ENCODE data around the gene SHISAL2A.

The SHISAL2A gene

DNA sequence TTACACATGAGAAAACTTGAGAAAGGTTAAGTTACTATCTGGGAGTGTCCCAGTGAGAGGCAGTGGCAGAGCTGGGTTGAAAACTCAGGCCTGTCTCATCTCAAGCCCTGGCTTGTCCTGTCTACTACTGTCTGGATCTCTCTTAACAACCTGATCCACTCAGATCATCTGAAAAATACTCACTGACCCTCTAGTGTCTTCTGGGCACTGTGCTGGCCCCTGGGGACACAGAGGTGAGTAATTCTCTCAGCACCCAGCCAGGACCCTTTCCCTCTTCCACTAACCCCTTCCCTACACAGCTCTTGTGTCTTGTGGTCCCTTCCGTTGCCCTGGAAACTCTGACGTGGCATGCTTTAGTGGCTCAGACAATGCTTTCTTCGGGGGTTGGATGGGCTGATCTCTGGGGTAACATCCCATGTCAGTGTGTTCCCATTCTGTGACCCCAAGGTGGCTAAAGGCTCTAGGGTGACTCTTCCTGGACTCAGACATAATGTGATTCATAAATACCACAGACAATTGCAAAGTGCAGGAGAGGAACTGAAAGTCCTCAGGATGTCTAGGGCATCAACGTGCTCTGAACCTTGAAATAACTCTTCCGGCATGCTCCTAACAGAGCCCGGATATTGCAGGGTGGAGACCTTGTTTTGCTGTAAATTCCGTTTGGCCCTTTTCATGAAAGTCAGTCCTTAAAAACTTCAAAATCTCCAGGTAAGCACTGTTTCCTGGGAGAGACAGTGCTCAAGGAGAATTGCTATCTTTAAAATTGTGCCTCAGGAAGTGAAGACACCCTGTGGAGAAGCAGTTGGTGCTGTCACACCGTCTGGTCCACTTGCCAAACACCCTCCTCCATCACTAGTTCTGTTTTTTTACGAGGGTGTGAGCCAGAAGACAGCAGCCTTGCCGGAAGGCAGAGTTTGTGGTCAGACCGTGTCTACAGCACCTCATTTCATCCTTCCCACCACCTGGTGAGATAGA, 4.0 kb downstream of the SHISAL2A start:
- Histone ChIP-seq H3K27ac (ENCODE audit: low read depth, low read length) (no peak overlapping the region), H3K9me3 (ENCODE audit: control insufficient read depth, insufficient read depth, low read length) (no peaks in the 10 kb centered on the region), H3K36me3 (ENCODE audit: control insufficient read depth, insufficient read depth, low read length) (no peaks in the 10 kb centered on the region), H3K4me1 (ENCODE audit: control insufficient read depth, insufficient read depth, low read length) (peaks cover 3% of the 10 kb centered on the region; the same call in 1 of the 2 replicates), H3K9ac (ENCODE audit: low read depth, low read length) (no peak overlapping the region), H3K27me3 (ENCODE audit: control insufficient read depth, insufficient read depth, low read length) (peaks cover 42% of the 10 kb centered on the region), H3K4me3 (ENCODE audit: low read depth, low read length) (no peak overlapping the region)

DNA sequence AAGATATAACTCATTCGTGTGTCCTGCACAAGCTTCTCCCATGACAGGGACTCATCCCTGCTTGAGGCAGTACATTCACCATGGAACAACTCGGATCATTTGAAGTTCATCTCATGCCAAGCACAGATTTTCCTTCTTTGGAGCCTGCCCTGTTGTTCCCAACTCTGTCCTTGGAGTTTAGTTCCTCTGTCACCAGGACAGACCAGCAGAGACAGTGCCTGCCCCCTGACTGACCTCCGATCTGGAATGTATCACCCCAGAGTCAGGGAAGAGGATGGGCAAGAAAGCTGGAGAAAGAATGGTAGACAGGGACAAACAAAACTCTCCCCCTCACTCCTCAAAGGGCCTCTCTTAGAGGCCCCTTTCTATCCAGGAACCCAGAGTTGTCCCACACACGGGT, 5.0 kb downstream of the SHISAL2A start:
- Histone ChIP-seq H3K36me3 (ENCODE audit: control insufficient read depth, insufficient read depth, low read length) (no peaks in the 10 kb centered on the region), H3K4me3 (ENCODE audit: low read depth, low read length) (no peak overlapping the region), H3K27me3 (ENCODE audit: control insufficient read depth, insufficient read depth, low read length) (peaks cover 33% of the 10 kb centered on the region), H3K9ac (ENCODE audit: low read depth, low read length) (no peak overlapping the region), H3K4me1 (ENCODE audit: control insufficient read depth, insufficient read depth, low read length) (no peaks in the 10 kb centered on the region), H3K9me3 (ENCODE audit: control insufficient read depth, insufficient read depth, low read length) (no peaks in the 10 kb centered on the region), H3K27ac (ENCODE audit: low read depth, low read length) (no peak overlapping the region)

DNA sequence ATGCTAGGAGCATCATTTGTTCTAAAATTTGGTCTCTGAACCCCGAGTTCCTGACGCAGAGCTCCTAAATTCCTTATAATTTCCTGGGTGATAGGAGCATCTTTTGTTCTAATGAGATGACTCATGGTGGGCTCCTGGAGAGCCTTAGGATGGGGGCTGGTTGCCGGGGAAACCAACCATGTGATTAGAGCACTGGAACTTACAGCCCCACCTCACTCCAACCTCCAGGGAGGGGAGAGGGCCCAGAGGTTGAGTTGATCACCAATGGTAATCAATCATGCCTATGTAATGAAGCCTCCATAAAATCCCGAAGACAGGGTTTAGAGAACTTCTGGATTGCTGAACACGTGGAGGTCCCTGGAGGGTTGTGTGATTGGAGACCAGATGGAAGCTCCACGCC, 7.7 kb downstream of the SHISAL2A start:
- H3K4me1 ChIP-seq (ENCODE audit: control insufficient read depth, insufficient read depth, low read length) = no peaks in the 10 kb centered on the region
- no peaks in the 10 kb centered on the region for H3K9me3 ChIP-seq (ENCODE audit: control insufficient read depth, insufficient read depth, low read length)
- H3K9ac ChIP-seq (ENCODE audit: low read depth, low read length) = no peak overlapping the region
- 0 out of 2 replicates have a peak, but pooled peaks cover 6% of the 10 kb centered on the region for H3K27me3 ChIP-seq (ENCODE audit: control insufficient read depth, insufficient read depth, low read length)
- no peak overlapping the region for H3K4me3 ChIP-seq (ENCODE audit: low read depth, low read length)
- H3K27ac ChIP-seq (ENCODE audit: low read depth, low read length) = no peak overlapping the region
- H3K36me3 ChIP-seq (ENCODE audit: control insufficient read depth, insufficient read depth, low read length) = no peaks in the 10 kb centered on the region

DNA sequence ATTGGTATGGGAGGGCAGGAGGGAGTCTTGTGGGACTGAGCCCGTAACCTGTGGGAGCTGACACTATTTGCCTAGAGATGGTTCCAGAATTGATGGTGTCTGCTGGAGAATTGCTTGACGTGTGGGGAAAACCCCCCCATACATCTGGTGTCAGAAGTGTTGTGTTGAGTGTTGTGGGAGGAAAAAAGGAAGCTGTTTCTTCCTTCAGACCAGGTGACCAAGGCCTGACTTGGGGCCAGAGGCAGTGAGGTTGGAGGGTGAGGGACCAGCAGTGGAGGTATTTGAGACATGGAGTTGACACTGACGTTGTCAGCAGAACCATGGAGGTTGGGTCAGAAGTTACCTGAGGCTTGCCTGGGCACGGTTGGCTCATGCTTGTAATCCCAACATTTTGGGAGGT, 8.3 kb downstream of the SHISAL2A start:
- Histone ChIP-seq H3K27me3 (ENCODE audit: control insufficient read depth, insufficient read depth, low read length) (0 out of 2 replicates have a peak, but pooled peaks cover 6% of the 10 kb centered on the region), H3K36me3 (ENCODE audit: control insufficient read depth, insufficient read depth, low read length) (no peaks in the 10 kb centered on the region), H3K4me1 (ENCODE audit: control insufficient read depth, insufficient read depth, low read length) (no peaks in the 10 kb centered on the region)

DNA sequence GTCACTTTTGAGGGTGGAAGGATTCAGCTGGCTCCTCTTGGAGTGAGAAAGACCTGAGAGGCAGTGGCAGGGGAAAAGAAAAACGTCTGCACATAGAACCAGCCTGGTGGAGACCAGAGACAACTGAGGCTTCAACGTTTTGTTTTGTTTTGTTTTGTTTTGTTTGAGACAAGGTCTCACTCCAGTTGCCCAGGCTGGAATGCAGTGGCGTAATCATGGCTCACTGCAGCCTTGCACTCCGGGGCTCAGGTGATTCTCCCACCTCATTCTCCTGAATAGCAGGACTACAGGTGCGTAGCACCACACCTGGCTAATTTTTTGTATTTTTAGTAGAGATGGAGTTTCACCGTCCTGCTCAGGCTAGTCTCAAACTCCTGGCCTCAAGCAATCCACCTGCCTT, 12.3 kb downstream of the SHISAL2A start:
- Histone ChIP-seq H3K4me1 (ENCODE audit: control insufficient read depth, insufficient read depth, low read length) (no peaks in the 10 kb centered on the region), H3K9me3 (ENCODE audit: control insufficient read depth, insufficient read depth, low read length) (no peaks in the 10 kb centered on the region), H3K27ac (ENCODE audit: low read depth, low read length) (no peak overlapping the region), H3K4me3 (ENCODE audit: low read depth, low read length) (no peak overlapping the region), H3K9ac (ENCODE audit: low read depth, low read length) (no peak overlapping the region), H3K27me3 (ENCODE audit: control insufficient read depth, insufficient read depth, low read length) (no peaks in the 10 kb centered on the region), H3K36me3 (ENCODE audit: control insufficient read depth, insufficient read depth, low read length) (no peaks in the 10 kb centered on the region)

More for the DNA sequence above, 8.3 kb downstream of the SHISAL2A start:
- Histone ChIP-seq H3K9ac (ENCODE audit: low read depth, low read length) (no peak overlapping the region), H3K27ac (ENCODE audit: low read depth, low read length) (no peak overlapping the region), H3K4me3 (ENCODE audit: low read depth, low read length) (no peak overlapping the region), H3K9me3 (ENCODE audit: control insufficient read depth, insufficient read depth, low read length) (no peaks in the 10 kb centered on the region)

DNA sequence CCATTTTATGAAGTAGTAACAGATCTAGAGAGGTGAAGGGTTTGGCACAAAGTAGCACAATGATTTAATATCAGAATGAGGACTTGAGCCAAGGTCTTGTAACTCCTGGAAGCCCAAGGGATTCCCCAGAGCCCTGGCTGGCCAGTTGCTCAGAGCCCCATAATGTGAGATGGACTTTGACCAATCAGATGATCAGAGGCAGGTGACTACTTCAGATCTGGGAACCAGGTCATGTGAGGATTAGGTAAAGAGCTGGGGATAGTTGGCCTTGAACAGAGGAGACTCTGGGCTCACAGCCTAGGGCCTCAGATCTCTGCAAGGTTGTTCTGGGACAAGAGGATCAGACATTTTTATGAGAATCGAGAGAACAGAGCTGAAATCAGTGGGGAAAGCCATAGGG, 18.9 kb downstream of the SHISAL2A start:
- no peak overlapping the region for H3K4me3 ChIP-seq (ENCODE audit: low read depth, low read length)
- no peaks in the 10 kb centered on the region for H3K27me3 ChIP-seq (ENCODE audit: control insufficient read depth, insufficient read depth, low read length)
- no peak overlapping the region for H3K27ac ChIP-seq (ENCODE audit: low read depth, low read length)
- no peaks in the 10 kb centered on the region for H3K36me3 ChIP-seq (ENCODE audit: control insufficient read depth, insufficient read depth, low read length)
- no peaks in the 10 kb centered on the region for H3K4me1 ChIP-seq (ENCODE audit: control insufficient read depth, insufficient read depth, low read length)
- no peak overlapping the region for H3K9ac ChIP-seq (ENCODE audit: low read depth, low read length)
- H3K9me3 ChIP-seq (ENCODE audit: control insufficient read depth, insufficient read depth, low read length) = no peaks in the 10 kb centered on the region

DNA sequence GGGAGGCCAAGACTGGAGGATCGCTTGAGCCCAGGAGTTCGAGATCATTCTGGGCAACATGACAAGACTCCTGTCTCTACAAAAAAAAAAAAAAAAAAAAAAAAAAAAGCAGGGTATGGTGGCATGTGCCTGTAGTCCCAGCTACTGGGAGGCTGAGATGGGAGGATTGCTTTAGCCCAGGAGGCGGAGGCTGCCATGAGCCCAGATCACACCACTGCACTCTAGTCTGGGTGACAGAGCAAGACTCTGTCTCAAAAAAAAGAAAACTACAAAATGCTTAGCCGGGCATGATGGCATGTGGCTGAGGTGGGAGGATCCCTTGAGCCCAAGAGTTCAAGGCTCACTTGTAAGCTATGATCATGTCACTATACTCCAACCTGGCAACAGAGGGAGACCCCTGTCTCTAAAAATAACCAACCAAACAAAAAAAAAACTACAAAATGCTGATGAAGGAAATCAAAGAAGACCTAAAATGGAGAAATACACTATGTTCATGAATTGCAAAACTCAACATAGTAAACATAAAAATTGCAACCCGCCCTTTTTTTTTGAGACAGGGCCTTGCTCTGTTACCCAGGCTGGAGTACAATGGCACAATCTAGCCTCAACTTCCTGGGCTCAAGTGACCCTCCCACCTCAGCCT, 20.4 kb downstream of the SHISAL2A start:
- Histone ChIP-seq H3K36me3 (ENCODE audit: control insufficient read depth, insufficient read depth, low read length) (no peaks in the 10 kb centered on the region), H3K27ac (ENCODE audit: low read depth, low read length) (no peak overlapping the region), H3K4me3 (ENCODE audit: low read depth, low read length) (no peak overlapping the region), H3K9ac (ENCODE audit: low read depth, low read length) (no peak overlapping the region), H3K9me3 (ENCODE audit: control insufficient read depth, insufficient read depth, low read length) (no peaks in the 10 kb centered on the region), H3K4me1 (ENCODE audit: control insufficient read depth, insufficient read depth, low read length) (no peaks in the 10 kb centered on the region), H3K27me3 (ENCODE audit: control insufficient read depth, insufficient read depth, low read length) (no peaks in the 10 kb centered on the region)

DNA sequence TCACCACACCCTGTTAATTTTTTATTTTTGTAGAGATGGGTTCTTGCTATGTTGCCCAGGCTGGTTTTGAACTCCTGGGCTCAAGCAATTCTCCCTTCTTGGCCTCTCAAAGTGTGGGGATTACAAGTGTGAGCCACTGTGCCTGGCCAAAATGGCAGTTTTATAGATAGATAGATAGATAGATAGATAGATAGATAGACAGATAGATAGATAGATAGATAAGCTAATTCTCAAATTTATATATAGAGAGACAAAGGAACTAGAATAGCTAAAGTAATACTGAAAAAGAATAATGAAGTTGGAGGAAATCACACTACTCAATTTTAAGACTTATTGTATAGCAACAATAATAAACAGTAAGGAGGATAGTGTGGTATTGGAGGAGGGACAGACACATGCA, 21.1 kb downstream of the SHISAL2A start:
- no peaks in the 10 kb centered on the region for H3K27me3 ChIP-seq (ENCODE audit: control insufficient read depth, insufficient read depth, low read length)
- no peak overlapping the region for H3K27ac ChIP-seq (ENCODE audit: low read depth, low read length)
- H3K36me3 ChIP-seq (ENCODE audit: control insufficient read depth, insufficient read depth, low read length) = no peaks in the 10 kb centered on the region
- H3K4me3 ChIP-seq (ENCODE audit: low read depth, low read length) = no peak overlapping the region
- H3K9ac ChIP-seq (ENCODE audit: low read depth, low read length) = no peak overlapping the region
- no peaks in the 10 kb centered on the region for H3K9me3 ChIP-seq (ENCODE audit: control insufficient read depth, insufficient read depth, low read length)
- peaks cover under 1% of the 10 kb centered on the region; the same call in 1 of the 2 replicates for H3K4me1 ChIP-seq (ENCODE audit: control insufficient read depth, insufficient read depth, low read length)

DNA sequence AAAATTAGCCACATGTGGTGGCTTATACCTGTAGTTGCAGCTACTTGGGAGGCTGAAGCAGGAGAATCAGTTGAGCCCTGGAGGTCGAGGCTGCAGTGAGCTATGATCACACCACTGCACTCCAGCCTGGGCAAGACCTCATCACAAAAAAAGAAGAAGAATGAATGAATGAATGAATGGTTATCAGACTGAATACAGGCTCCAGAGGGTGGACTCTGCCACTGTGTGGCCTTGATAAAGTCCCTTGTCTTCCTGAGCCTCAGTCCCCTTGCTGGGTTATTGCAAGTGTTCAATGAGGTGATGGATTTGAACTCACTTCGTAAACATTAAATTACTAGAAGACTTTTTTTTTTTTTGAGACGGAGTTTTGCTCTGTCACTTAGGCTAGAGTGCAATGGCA, 24.7 kb downstream of the SHISAL2A start:
- Histone ChIP-seq H3K4me1 (ENCODE audit: control insufficient read depth, insufficient read depth, low read length) (peaks cover 22% of the 10 kb centered on the region), H3K9me3 (ENCODE audit: control insufficient read depth, insufficient read depth, low read length) (no peaks in the 10 kb centered on the region), H3K27me3 (ENCODE audit: control insufficient read depth, insufficient read depth, low read length) (no peaks in the 10 kb centered on the region), H3K27ac (ENCODE audit: low read depth, low read length) (no peak overlapping the region), H3K4me3 (ENCODE audit: low read depth, low read length) (no peak overlapping the region), H3K9ac (ENCODE audit: low read depth, low read length) (no peak overlapping the region), H3K36me3 (ENCODE audit: control insufficient read depth, insufficient read depth, low read length) (no peaks in the 10 kb centered on the region)

DNA sequence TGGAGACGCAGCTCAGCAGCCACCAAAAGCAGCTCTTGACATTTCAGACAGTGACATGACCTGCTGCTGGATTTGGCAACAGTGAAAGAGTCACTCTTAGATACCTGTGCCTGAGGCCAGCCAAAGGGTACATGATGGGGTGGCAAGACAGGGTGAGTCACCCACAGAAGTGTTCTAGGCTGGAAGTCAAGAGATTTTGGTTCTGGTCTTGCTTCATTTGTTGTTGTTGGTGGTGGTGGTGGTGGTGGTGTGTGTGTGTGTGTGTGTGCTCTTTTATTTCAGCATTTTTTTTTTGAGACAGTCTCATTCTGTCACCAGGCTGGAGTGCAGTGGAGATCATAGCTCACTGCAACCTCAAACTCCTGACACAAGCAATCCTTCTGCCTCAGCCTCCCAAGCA, 25.8 kb downstream of the SHISAL2A start:
- Histone ChIP-seq H3K4me3 (ENCODE audit: low read depth, low read length) (no peak overlapping the region), H3K9me3 (ENCODE audit: control insufficient read depth, insufficient read depth, low read length) (no peaks in the 10 kb centered on the region), H3K4me1 (ENCODE audit: control insufficient read depth, insufficient read depth, low read length) (peaks cover 28% of the 10 kb centered on the region), H3K27me3 (ENCODE audit: control insufficient read depth, insufficient read depth, low read length) (no peaks in the 10 kb centered on the region), H3K9ac (ENCODE audit: low read depth, low read length) (no peak overlapping the region), H3K27ac (ENCODE audit: low read depth, low read length) (no peak overlapping the region), H3K36me3 (ENCODE audit: control insufficient read depth, insufficient read depth, low read length) (no peaks in the 10 kb centered on the region)

DNA sequence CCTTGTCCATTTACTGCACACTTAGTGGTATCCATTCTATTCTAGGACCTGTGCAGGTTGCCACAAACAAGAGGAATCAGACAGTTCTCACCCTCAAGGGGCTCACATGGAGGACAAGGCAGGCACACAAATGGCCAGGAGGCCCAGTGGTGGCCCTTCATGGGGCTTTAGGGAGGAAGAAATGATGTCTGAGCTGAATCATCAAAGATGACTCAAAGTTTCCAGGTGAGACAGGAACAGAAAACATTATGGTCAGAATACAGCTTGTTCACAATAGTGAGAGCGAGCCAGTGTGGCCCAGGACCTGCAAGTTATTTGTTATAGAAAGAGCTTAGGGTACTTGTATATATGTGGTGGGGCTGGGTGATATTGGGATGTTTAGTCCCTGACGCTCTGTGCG, 26.4 kb downstream of the SHISAL2A start:
- no peaks in the 10 kb centered on the region for H3K9me3 ChIP-seq (ENCODE audit: control insufficient read depth, insufficient read depth, low read length)
- H3K27me3 ChIP-seq (ENCODE audit: control insufficient read depth, insufficient read depth, low read length) = no peaks in the 10 kb centered on the region
- peak overlapping the region; percentile 84 for H3K27ac ChIP-seq (ENCODE audit: low read depth, low read length)
- no peak overlapping the region for H3K9ac ChIP-seq (ENCODE audit: low read depth, low read length)
- peaks cover 28% of the 10 kb centered on the region for H3K4me1 ChIP-seq (ENCODE audit: control insufficient read depth, insufficient read depth, low read length)
- no peaks in the 10 kb centered on the region for H3K36me3 ChIP-seq (ENCODE audit: control insufficient read depth, insufficient read depth, low read length)
- H3K4me3 ChIP-seq (ENCODE audit: low read depth, low read length) = no peak overlapping the region
